Activated CD4-positive, alpha-beta T cell treated with anti-CD3 and anti-CD28 coated beads, Interleukin-2, amount 10 ng/mL, durations not matched to agents 24 days and 14 days (primary cell): ENCODE measurements around the gene ISCU. TPM values are rescaled to one million over a fixed set of nuclear protein-coding genes. Genes with fewer than 3 reads are reported as not detected.

Source experiments
- DNase-seq: peaks from one replicate; pipeline ENCODE4 v3.0.0; 2022
- H3K27ac Mint-ChIP-seq: one replicate; pipeline ENCODE4 v1.8.0; 2022; ENCODE audit warnings: mild to moderate bottlenecking, mixed read lengths
- H3K27me3 Mint-ChIP-seq: one replicate; pipeline ENCODE4 v1.8.0; 2022; ENCODE audit warnings: mixed read lengths
- H3K36me3 Mint-ChIP-seq: one replicate; pipeline ENCODE4 v1.8.0; 2022; ENCODE audit warnings: low read depth, mild to moderate bottlenecking, mixed read lengths
- H3K4me1 Mint-ChIP-seq: one replicate; pipeline ENCODE4 v1.8.0; 2021; ENCODE audit warnings: mixed read lengths
- H3K4me3 Mint-ChIP-seq: one replicate; pipeline ENCODE4 v1.8.0; 2022; ENCODE audit warnings: mild to moderate bottlenecking, moderate library complexity, mixed read lengths
- H3K9me3 Mint-ChIP-seq: one replicate; pipeline ENCODE4 v1.8.0; 2021; ENCODE audit warnings: mixed read lengths
- intact Hi-C: fragments of 100-400 bp; cut with micrococcal nuclease; formaldehyde crosslinking; loops from one replicate; pipeline ENCODE4 v1.15.1; 2023
- total RNA-seq: library from RNA; stranded (reverse); gene quantifications from 2 replicates; pipeline ENCODE4 v1.2.3, GENCODE V29; 2022

ISCU gene
- total RNA-seq, 1 donor from 2014 or later = 61.5 TPM

- Mint-ChIP-seq H3K4me1 (no peaks in the 10 kb centered on the region), H3K27ac (no peak overlapping the region), H3K36me3 (no peaks in the 10 kb centered on the region), H3K4me3 (no peak overlapping the region), H3K9me3 (peaks cover 10% of the 10 kb centered on the region), H3K27me3 (peaks cover 6% of the 10 kb centered on the region)
- intact Hi-C loops = no loop called here
- no peak for DNase-seq
These were observed 40.7 kb downstream of the ISCU start for GRCh38 chr12:108602976-108603704.

GRCh38 chr12:108603743-108604142 lies 41.3 kb downstream of the ISCU start:
- no peaks in the 10 kb centered on the region for H3K4me1 Mint-ChIP-seq
- peaks cover 6% of the 10 kb centered on the region for H3K27me3 Mint-ChIP-seq
- no peak overlapping the region for H3K4me3 Mint-ChIP-seq
- intact Hi-C loops = no loop called here
- DNase-seq = no peak
- no peaks in the 10 kb centered on the region for H3K36me3 Mint-ChIP-seq
- peaks cover 10% of the 10 kb centered on the region for H3K9me3 Mint-ChIP-seq
- H3K27ac Mint-ChIP-seq = no peak overlapping the region

GRCh38 chr12:108604208-108604941 lies 42.0 kb downstream of the ISCU start:
- H3K27ac Mint-ChIP-seq = no peak overlapping the region
- H3K9me3 Mint-ChIP-seq = peaks cover 10% of the 10 kb centered on the region
- H3K36me3 Mint-ChIP-seq = no peaks in the 10 kb centered on the region
- H3K4me3 Mint-ChIP-seq = no peak overlapping the region
- intact Hi-C loops = no loop called here
- peaks cover 6% of the 10 kb centered on the region for H3K27me3 Mint-ChIP-seq
- no peaks in the 10 kb centered on the region for H3K4me1 Mint-ChIP-seq
- no peak for DNase-seq

GRCh38 chr12:108605000-108605689 lies 42.7 kb downstream of the ISCU start:
- intact Hi-C loops = no loop called here
- H3K4me1 Mint-ChIP-seq = no peaks in the 10 kb centered on the region
- H3K27ac Mint-ChIP-seq = peak overlapping the region; percentile 66
- H3K9me3 Mint-ChIP-seq = peaks cover 10% of the 10 kb centered on the region
- H3K36me3 Mint-ChIP-seq = no peaks in the 10 kb centered on the region
- peaks cover 7% of the 10 kb centered on the region for H3K27me3 Mint-ChIP-seq
- no peak overlapping the region for H3K4me3 Mint-ChIP-seq
- DNase-seq = no peak

GRCh38 chr12:108605690-108606406 lies 43.5 kb downstream of the ISCU start:
- intact Hi-C loops = no loop called here
- Mint-ChIP-seq H3K27me3 (peaks cover 10% of the 10 kb centered on the region), H3K9me3 (peaks cover 10% of the 10 kb centered on the region), H3K27ac (peak overlapping the region; percentile 66), H3K36me3 (no peaks in the 10 kb centered on the region), H3K4me3 (no peak overlapping the region), H3K4me1 (no peaks in the 10 kb centered on the region)
- DNase-seq = peak; percentile 55

DNA sequence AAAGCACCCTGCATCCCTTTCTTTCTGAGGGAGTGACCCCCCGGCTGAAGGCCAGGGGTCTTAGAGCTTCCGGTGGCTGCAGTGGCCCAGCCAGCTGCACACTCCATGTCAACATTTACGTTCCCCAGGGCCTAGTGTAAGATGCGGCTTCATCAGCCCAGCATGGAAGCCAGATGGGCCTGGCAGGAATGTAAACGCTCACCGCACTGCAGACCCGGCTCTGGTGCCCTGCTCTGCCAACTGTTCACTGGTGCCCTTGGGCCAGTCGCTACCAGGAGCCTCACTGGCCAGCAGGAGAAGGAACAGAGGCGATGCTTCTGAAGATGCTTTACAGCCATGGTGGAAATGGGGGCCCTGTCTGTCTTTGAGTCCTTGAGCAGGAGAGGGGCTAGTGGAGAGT lies 44.1 kb downstream of the ISCU start:
- peaks cover 10% of the 10 kb centered on the region for H3K27me3 Mint-ChIP-seq
- DNase-seq = no peak
- H3K4me3 Mint-ChIP-seq = no peak overlapping the region
- intact Hi-C loops = no loop called here
- H3K9me3 Mint-ChIP-seq = peaks cover 10% of the 10 kb centered on the region
- no peaks in the 10 kb centered on the region for H3K36me3 Mint-ChIP-seq
- peaks cover under 1% of the 10 kb centered on the region for H3K4me1 Mint-ChIP-seq
- H3K27ac Mint-ChIP-seq = peak overlapping the region; percentile 66

DNA sequence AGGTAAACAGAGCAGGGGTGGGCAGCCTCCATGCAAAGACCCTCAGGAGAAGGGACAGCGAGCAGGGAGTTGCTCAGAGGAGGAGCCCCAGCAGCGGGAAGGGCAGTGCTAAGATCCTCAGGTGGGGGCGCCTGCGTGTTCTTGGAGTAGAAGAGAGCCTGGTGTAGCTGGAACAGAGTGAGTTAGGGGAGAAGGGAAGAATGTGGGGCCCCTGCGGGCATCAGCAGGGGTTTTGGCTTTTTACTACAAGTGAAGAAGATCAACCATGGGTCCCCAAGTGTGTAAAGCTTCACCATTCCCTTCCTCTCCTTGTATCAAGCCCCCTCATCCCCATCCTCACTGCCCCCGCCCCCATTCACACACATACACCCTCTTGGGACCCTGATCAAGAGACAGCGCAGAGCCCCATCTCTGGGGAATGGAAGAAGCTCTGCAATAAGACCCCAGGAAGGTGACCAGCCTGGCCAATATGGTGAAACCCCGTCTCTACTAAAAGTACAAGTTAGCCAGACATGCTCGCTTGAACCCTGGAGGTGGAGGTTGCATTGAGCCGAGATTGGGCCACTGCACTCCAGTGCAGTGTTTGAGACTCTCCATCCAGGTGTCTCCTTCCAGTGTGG lies 45.7 kb downstream of the ISCU start:
- H3K4me1 Mint-ChIP-seq = peaks cover 9% of the 10 kb centered on the region
- peaks cover 10% of the 10 kb centered on the region for H3K9me3 Mint-ChIP-seq
- H3K4me3 Mint-ChIP-seq = no peak overlapping the region
- intact Hi-C loops = no loop called here
- H3K27me3 Mint-ChIP-seq = peaks cover 10% of the 10 kb centered on the region
- no peak for DNase-seq
- H3K36me3 Mint-ChIP-seq = no peaks in the 10 kb centered on the region
- H3K27ac Mint-ChIP-seq = no peak overlapping the region

DNA sequence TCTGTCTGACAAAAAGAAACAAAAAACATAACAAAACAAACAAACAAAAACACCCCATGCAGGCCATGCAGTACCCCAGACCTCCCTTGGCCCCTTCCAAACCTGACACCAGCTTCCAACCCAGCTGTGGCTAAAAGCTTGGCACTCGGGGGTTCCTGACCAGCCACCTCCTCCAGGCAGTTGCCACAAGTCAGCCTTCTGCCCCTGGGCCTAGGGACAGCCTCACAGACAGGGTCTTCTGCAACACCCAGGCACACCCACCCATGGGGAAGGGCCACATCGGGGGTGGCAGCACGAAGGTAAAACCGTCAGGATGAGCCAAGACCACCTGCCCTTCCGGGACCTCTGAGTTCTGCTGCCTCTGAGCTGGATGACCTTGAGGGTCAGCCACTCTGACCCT lies 46.2 kb downstream of the ISCU start:
- Mint-ChIP-seq H3K27me3 (peaks cover 10% of the 10 kb centered on the region), H3K4me3 (no peak overlapping the region), H3K4me1 (peaks cover 11% of the 10 kb centered on the region), H3K36me3 (no peaks in the 10 kb centered on the region), H3K9me3 (peaks cover 10% of the 10 kb centered on the region), H3K27ac (no peak overlapping the region)
- intact Hi-C loops = no loop called here
- DNase-seq = peak; percentile 55

DNA sequence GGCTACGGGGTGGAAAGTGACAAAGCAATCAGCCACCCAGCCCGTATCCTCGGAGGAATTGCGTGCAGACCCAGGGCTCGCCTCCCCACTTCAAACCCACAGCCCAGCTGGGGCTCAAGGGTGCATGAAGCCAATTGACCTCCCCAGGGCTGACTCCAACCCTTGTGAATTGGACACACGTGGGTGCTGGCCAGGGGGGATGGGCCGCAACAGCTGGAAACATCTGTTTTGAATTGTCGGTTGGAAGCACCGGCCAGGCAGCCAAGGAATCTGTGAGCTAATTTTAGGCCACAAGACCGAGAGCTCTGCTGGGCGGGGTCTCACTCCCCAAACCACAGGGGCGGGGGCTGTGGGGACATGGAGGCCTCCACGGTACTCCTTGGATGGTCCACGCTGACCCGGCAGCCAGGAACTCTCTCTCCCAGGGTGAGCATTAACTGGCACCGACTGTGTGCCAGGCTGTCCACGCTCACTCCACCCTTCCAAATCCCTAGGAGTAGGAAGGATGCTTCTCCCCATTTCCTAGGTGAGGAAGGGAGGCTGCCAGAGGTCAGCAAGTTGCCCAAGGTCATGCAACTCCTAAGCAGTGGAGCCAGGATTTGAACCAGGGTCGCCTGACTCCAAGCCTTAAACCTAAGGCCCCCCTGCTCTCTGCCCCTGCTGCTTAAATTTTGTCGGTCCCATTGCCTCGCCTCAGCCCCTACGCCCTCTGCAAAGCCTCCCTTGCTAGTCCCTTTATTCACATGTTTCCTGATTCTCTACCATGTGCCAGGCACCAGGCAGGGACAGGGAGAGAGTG lies 47.3 kb downstream of the ISCU start:
- Mint-ChIP-seq H3K4me1 (peaks cover 15% of the 10 kb centered on the region), H3K9me3 (peaks cover 10% of the 10 kb centered on the region)
- intact Hi-C loops = no loop called here

DNA sequence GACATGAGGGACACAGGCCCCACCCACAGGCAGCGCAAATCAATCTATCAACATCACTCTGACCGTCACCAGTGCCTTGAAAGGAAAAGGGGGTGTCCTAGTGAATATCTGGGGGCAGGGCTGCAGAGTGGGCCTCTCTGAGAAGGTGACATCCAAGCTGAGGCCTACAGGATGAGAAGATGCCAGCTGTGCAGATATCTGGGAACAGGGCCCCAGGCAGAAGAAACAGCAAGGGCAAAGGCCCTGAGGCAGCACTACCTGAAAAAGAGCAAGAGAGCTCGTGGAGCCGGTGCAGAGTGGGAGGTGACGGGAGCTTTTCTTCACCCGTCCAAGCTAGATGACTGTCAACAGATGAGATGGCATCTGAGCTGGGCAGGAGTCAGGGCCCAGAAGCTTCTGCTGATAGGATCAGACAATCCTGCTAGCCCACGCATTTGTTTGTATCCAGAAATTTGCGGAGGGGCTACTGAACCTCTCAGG lies 48.0 kb downstream of the ISCU start:
- H3K27ac Mint-ChIP-seq = no peak overlapping the region
- DNase-seq = no peak
- peaks cover 6% of the 10 kb centered on the region for H3K36me3 Mint-ChIP-seq
- intact Hi-C loops = no loop called here
- H3K4me1 Mint-ChIP-seq = peaks cover 15% of the 10 kb centered on the region
- no peak overlapping the region for H3K4me3 Mint-ChIP-seq
- peaks cover 3% of the 10 kb centered on the region for H3K27me3 Mint-ChIP-seq
- H3K9me3 Mint-ChIP-seq = peaks cover 8% of the 10 kb centered on the region

More for the DNA sequence above, 47.3 kb downstream of the ISCU start:
- Mint-ChIP-seq H3K27me3 (peaks cover 6% of the 10 kb centered on the region), H3K4me3 (no peak overlapping the region), H3K27ac (no peak overlapping the region), H3K36me3 (peaks cover 6% of the 10 kb centered on the region)
- no peak for DNase-seq

DNA sequence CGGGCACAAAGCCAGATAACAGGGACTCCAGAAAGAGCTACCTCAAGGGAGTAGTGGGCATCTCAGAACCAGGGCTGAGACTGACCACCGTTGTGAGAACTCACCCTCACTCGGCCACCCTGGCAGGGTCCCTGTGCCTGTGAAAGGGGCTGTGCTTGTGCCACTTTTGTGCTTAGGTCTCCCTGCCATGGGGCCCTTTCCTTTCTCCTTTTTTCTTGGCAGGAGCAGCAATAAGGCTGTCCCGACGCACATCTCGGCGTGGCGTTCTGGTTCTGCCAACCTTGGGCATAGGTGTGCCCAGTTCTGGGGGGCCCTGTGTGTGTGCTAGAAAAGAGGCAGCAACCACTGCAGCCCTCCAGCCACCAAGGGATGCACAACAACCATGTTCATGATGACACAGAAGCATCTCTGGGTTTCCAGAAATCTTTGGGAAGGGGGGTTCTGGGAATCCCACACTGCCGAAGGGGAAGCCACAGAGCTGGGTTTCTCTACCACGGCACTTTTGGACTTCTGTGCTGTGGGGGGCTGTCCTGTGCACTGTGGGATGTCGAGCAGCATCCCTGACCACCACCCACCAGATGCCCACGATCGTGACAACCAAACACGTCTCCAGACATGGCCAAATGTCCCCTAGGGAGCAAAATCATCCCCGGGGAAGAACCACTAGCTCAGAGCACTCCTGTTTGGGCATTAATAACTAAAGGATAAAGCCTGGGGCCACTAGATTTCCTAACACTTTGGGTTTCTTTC lies 48.6 kb downstream of the ISCU start:
- peak; percentile 54 for DNase-seq
- Mint-ChIP-seq H3K9me3 (peaks cover 2% of the 10 kb centered on the region), H3K27ac (no peak overlapping the region), H3K27me3 (peaks cover 3% of the 10 kb centered on the region), H3K36me3 (peaks cover 9% of the 10 kb centered on the region), H3K4me3 (no peak overlapping the region), H3K4me1 (peaks cover 15% of the 10 kb centered on the region)
- intact Hi-C loops = no loop called here

- Mint-ChIP-seq H3K4me1 (peaks cover 25% of the 10 kb centered on the region), H3K27ac (no peak overlapping the region), H3K27me3 (peaks cover 3% of the 10 kb centered on the region), H3K9me3 (peaks cover 7% of the 10 kb centered on the region), H3K4me3 (no peak overlapping the region), H3K36me3 (peaks cover 18% of the 10 kb centered on the region)
- intact Hi-C loops = no loop called here
- peak; percentile 82 for DNase-seq
These were observed 49.6 kb downstream of the ISCU start for GRCh38 chr12:108611884-108612415.
